Omental fat pad (tissue), 4 donors: Measurements from ENCODE around the gene MRPL55. TPM values are rescaled to one million over a fixed set of nuclear protein-coding genes. Genes with fewer than 3 reads are reported as not detected.

Source experiments
- ATAC-seq: fragments of 150-250 bp; one replicate; pipeline ENCODE4 v1.9.1; 2016; ENCODE audit warnings: mild to moderate bottlenecking, moderate library complexity; ENCODE audit not compliant: low FRiP score
- DNase-seq: peaks from one replicate; pipeline ENCODE4 v3.0.0-alpha.2; 2019; ENCODE audit warnings: low spot score
- small RNA-seq: library from RNA; depleted of rRNA; stranded (forward); fragments of <200 nt; gene quantifications from one replicate; pipeline ENCODE3, GENCODE V24; 2016
- total RNA-seq, 4 donors: library from RNA; depleted of rRNA; stranded (reverse); fragments of >200 nt; gene quantifications; one replicate each; pipeline ENCODE4 v1.1.0, GENCODE V29; 2016
- TF ChIP-seq, protein P1 (sequence below), 3 donors: fragments of 450-650 bp; IDR thresholded peaks; one replicate each; pipeline ENCODE4 v1.5.1; 2016 to 2017; ENCODE audit warnings: antibody characterized with exemption in 3 of 3, mild to moderate bottlenecking in 3 of 3, moderate library complexity in 2 of 3

Gene MRPL55
- total RNA-seq, 4 donors from 2014 or later: 47.1 to 95.5 (median 71.7) TPM

DNA sequence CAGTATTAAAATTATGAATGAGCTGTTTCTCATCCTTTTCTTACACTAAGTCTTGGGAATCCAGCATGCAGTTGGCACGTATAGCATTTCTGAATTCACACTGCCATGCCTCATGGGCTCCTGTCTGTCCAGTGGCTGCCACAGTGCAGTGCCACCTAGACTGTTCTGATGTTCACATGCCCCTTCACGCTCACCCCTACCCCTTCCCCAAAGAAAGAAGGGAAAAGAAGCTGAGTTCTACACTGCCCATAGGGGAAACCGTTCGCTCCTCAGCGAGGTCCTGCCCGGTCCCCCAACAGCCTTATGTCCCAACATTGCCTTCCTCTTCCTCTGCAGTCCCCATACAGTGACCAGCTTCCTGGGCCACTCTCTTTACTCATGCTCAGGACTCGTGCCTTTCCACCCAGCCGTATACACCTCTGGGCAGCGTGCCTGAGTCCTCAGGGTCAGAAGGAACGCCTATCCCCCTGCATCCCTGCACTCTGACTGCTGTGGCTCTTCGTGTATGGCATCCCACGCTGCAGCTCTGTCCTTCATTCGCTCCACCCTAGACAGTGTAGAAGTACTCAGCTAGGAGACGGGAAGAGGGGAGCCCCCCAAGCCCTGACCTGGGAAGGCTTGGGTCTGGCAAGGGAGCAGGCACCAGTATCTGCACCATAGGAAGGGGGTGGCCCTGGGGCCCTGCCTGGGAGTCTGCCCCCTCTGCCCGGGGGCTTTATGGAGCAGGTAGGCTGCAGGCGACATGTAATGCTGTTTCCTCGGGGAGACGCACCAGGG, 50.7 kb downstream of the MRPL55 start:
- DNase-seq (no peak), ATAC-seq (no peak)
- TF ChIP-seq, protein P1, sequence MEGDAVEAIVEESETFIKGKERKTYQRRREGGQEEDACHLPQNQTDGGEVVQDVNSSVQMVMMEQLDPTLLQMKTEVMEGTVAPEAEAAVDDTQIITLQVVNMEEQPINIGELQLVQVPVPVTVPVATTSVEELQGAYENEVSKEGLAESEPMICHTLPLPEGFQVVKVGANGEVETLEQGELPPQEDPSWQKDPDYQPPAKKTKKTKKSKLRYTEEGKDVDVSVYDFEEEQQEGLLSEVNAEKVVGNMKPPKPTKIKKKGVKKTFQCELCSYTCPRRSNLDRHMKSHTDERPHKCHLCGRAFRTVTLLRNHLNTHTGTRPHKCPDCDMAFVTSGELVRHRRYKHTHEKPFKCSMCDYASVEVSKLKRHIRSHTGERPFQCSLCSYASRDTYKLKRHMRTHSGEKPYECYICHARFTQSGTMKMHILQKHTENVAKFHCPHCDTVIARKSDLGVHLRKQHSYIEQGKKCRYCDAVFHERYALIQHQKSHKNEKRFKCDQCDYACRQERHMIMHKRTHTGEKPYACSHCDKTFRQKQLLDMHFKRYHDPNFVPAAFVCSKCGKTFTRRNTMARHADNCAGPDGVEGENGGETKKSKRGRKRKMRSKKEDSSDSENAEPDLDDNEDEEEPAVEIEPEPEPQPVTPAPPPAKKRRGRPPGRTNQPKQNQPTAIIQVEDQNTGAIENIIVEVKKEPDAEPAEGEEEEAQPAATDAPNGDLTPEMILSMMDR (IDR thresholded peaks at IDR 0.05): no peak

Small RNAs within 50 kb of the gene (small RNA-seq; reads per million reads assigned to genes)
- not detected for gene AL359510.1

Other genes starting within 250 kb of the MRPL55 start
- 10 to 100 TPM in 2 of 4 donors, 1 to 10 TPM in 2; 1.3 to 16.5 (median 5.8) TPM for gene WNT9A, start 161.4 kb downstream of the MRPL55 start, total RNA-seq
- gene WNT3A, start 102.3 kb downstream of the MRPL55 start, total RNA-seq: not detected
- 100 to 1,000 TPM; 273 to 440 (median 369) TPM for gene ARF1, start 26.6 kb downstream of the MRPL55 start, total RNA-seq
- 10 to 100 TPM in 2 of 4 donors, 1 to 10 TPM in 2; 5.1 to 17.2 (median 8.8) TPM for gene C1orf35, start 6.0 kb downstream of the MRPL55 start, total RNA-seq
- gene GUK1, start 31.0 kb upstream of the MRPL55 start, total RNA-seq: 100 to 1,000 TPM; 285 to 404 (median 308) TPM
- 1 to 10 TPM; 1.9 to 5.5 (median 2.9) TPM for gene GJC2, start 40.6 kb upstream of the MRPL55 start, total RNA-seq
- gene IBA57, start 56.5 kb upstream of the MRPL55 start, total RNA-seq: 1 to 10 TPM; 5.1 to 7.6 (median 6.5) TPM
- 10 to 100 TPM in 2 of 4 donors, 1 to 10 TPM in 2; 5.4 to 26.0 (median 9.7) TPM for gene OBSCN, start 98.7 kb upstream of the MRPL55 start, total RNA-seq